ENCODE measurements around the gene FOSL1. TPM values are rescaled to one million over a fixed set of nuclear protein-coding genes. Genes with fewer than 3 reads are reported as not detected.

The FOSL1 gene
- total RNA-seq, 2 donors from 2014 or later = 7.4 to 9.5 TPM

- H3K9me3 Mint-ChIP-seq = no peaks in the 10 kb centered on the region
- no peaks in the 10 kb centered on the region for H3K36me3 Mint-ChIP-seq
- ATAC-seq (no peak), DNase-seq (ENCODE audit: low spot score in 2 of 2) (no peak)
- no peak overlapping the region for H3K27ac Mint-ChIP-seq
Measured at GRCh38 chr11:65925397-65925796, 25.2 kb upstream of the FOSL1 start.

- ATAC-seq = no peak
- Mint-ChIP-seq H3K36me3 (peaks cover 0 to 5% of the 10 kb centered on the region in 2 donors), H3K27ac (peak overlapping the region in 1 of 2 donors; percentile 33), H3K9me3 (no peaks in the 10 kb centered on the region)
- no peak for DNase-seq (ENCODE audit: low spot score in 2 of 2)
Measured at GRCh38 chr11:65922565-65922964, 22.4 kb upstream of the FOSL1 start.

GRCh38 chr11:65921876-65922275 lies 21.7 kb upstream of the FOSL1 start:
- ATAC-seq (no peak), DNase-seq (ENCODE audit: low spot score in 2 of 2) (no peak)
- Mint-ChIP-seq H3K36me3 (peaks cover 0 to 9% of the 10 kb centered on the region in 2 donors), H3K27ac (no peak overlapping the region), H3K9me3 (no peaks in the 10 kb centered on the region)

GRCh38 chr11:65921033-65921555 lies 20.9 kb upstream of the FOSL1 start:
- Mint-ChIP-seq H3K36me3 (peaks cover 0 to 11% of the 10 kb centered on the region in 2 donors), H3K27ac (peak overlapping the region in 1 of 2 donors; percentile 88), H3K9me3 (no peaks in the 10 kb centered on the region)
- DNase-seq (ENCODE audit: low spot score in 2 of 2) (no peak), ATAC-seq (no peak)

GRCh38 chr11:65920372-65920802 lies 20.2 kb upstream of the FOSL1 start:
- H3K27ac Mint-ChIP-seq = peak overlapping the region; percentile 74 to 88
- DNase-seq (ENCODE audit: low spot score in 2 of 2) (no peak), ATAC-seq (no peak)
- no peaks in the 10 kb centered on the region for H3K9me3 Mint-ChIP-seq
- H3K36me3 Mint-ChIP-seq = peaks cover 0 to 11% of the 10 kb centered on the region in 2 donors

GRCh38 chr11:65919573-65920371 lies 19.6 kb upstream of the FOSL1 start:
- H3K36me3 Mint-ChIP-seq = peaks cover 0 to 11% of the 10 kb centered on the region in 2 donors
- H3K27ac Mint-ChIP-seq = peak overlapping the region; percentile 74 to 88
- ATAC-seq = peak; percentile 45 to 62
- peak in 1 of 2 donors; percentile 73 for DNase-seq (ENCODE audit: low spot score in 2 of 2)
- no peaks in the 10 kb centered on the region for H3K9me3 Mint-ChIP-seq

GRCh38 chr11:65919141-65919572 lies 19.0 kb upstream of the FOSL1 start, which contains the start of gene DRAP1:
TSS of gene DRAP1 (plus strand) at chr11:65919426. CDS start at chr11:65919502, 76 bp downstream.
- Mint-ChIP-seq H3K27ac (peak within 1 kb of the TSS; percentile 84 to 88), H3K9me3 (no peaks in the 10 kb centered on the region), H3K36me3 (peaks cover 0 to 11% of the 10 kb centered on the region in 2 donors)
- ATAC-seq (peak; percentile 88 to 94), DNase-seq (ENCODE audit: low spot score in 2 of 2) (peak; percentile 95 to 96)

- peak within 1 kb of the TSS; percentile 84 to 88 for H3K27ac Mint-ChIP-seq
- H3K36me3 Mint-ChIP-seq = peaks cover 0 to 11% of the 10 kb centered on the region in 2 donors
- ATAC-seq (peak; percentile 74 to 78), DNase-seq (ENCODE audit: low spot score in 2 of 2) (no peak)
- H3K9me3 Mint-ChIP-seq = no peaks in the 10 kb centered on the region
Measured at GRCh38 chr11:65918211-65919140, 18.3 kb upstream of the FOSL1 start, which contains the start of gene C11orf68. TSS of gene C11orf68 (minus strand) at chr11:65919062. CDS start at chr11:65919031, 31 bp downstream.

GRCh38 chr11:65917434-65918210 lies 17.4 kb upstream of the FOSL1 start:
- no peaks in the 10 kb centered on the region for H3K9me3 Mint-ChIP-seq
- peak overlapping the region in 1 of 2 donors; percentile 88 for H3K27ac Mint-ChIP-seq
- peaks cover 0 to 11% of the 10 kb centered on the region in 2 donors for H3K36me3 Mint-ChIP-seq
- ATAC-seq = no peak
- DNase-seq (ENCODE audit: low spot score in 2 of 2) = no peak

GRCh38 chr11:65917077-65917433 lies 16.9 kb upstream of the FOSL1 start:
- Mint-ChIP-seq H3K27ac (peak overlapping the region in 1 of 2 donors; percentile 33), H3K36me3 (peaks cover 0 to 11% of the 10 kb centered on the region in 2 donors), H3K9me3 (no peaks in the 10 kb centered on the region)
- no peak for DNase-seq (ENCODE audit: low spot score in 2 of 2)
- ATAC-seq = no peak

GRCh38 chr11:65916391-65916790 lies 16.2 kb upstream of the FOSL1 start:
- peaks cover 0 to 11% of the 10 kb centered on the region in 2 donors for H3K36me3 Mint-ChIP-seq
- DNase-seq (ENCODE audit: low spot score in 2 of 2) (no peak), ATAC-seq (no peak)
- no peak overlapping the region for H3K27ac Mint-ChIP-seq
- no peaks in the 10 kb centered on the region for H3K9me3 Mint-ChIP-seq

- H3K9me3 Mint-ChIP-seq = no peaks in the 10 kb centered on the region
- H3K36me3 Mint-ChIP-seq = peaks cover 0 to 11% of the 10 kb centered on the region in 2 donors
- H3K27ac Mint-ChIP-seq = no peak overlapping the region
- DNase-seq (ENCODE audit: low spot score in 2 of 2) = no peak
- ATAC-seq = no peak
Measured at GRCh38 chr11:65915821-65916251, 15.6 kb upstream of the FOSL1 start.

GRCh38 chr11:65915101-65915820 lies 15.1 kb upstream of the FOSL1 start:
- DNase-seq (ENCODE audit: low spot score in 2 of 2) = no peak
- Mint-ChIP-seq H3K27ac (peak overlapping the region in 1 of 2 donors; percentile 10), H3K36me3 (peaks cover 0 to 11% of the 10 kb centered on the region in 2 donors), H3K9me3 (no peaks in the 10 kb centered on the region)
- ATAC-seq = no peak

GRCh38 chr11:65912845-65913244 lies 12.7 kb upstream of the FOSL1 start:
- Mint-ChIP-seq H3K36me3 (peaks cover 0 to 6% of the 10 kb centered on the region in 2 donors), H3K9me3 (no peaks in the 10 kb centered on the region), H3K27ac (no peak overlapping the region)
- peak in 1 of 2 donors; percentile 59 for ATAC-seq
- DNase-seq (ENCODE audit: low spot score in 2 of 2) = no peak
